HG02884 (cell line): ENCODE results near the gene NPIPA3.
A peak's percentile ranks its signal among the peaks of the same experiment; 100 is the strongest.
"Not testable (repeated sequence)": the region's sequence is repeated elsewhere in the genome, so short reads cannot be mapped to it uniquely, and the experiment has no call there.

Experiments used
- ATAC-seq: cut with Tn5 transposase; IDR thresholded peaks from one replicate; pipeline ENCODE4 v1.9.1; 2021; ENCODE audit warnings: mild to moderate bottlenecking, moderate library complexity; ENCODE audit not compliant: unreplicated experiment

Gene NPIPA3

DNA sequence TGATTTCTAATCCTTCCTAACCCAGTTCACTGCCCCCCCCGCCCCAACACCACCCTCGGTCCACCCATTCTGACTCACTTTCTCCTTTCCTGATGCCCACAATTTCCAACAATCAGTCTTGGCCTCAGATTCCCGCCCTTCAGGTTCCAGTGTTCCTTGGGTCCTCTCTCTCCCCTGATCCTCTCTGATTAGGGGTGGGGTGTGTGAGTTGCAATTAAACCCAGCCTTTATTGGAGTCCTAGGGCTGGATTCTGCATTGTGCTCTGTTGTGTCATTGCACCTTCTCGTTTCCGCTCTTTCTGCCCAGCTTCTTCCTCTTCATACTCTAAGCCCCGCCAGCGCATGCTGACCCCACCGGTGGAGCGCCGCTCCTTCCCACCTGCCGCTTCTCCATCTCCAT is 38.6 kb downstream of the NPIPA3 start:
- not testable (repeated sequence) for ATAC-seq

DNA sequence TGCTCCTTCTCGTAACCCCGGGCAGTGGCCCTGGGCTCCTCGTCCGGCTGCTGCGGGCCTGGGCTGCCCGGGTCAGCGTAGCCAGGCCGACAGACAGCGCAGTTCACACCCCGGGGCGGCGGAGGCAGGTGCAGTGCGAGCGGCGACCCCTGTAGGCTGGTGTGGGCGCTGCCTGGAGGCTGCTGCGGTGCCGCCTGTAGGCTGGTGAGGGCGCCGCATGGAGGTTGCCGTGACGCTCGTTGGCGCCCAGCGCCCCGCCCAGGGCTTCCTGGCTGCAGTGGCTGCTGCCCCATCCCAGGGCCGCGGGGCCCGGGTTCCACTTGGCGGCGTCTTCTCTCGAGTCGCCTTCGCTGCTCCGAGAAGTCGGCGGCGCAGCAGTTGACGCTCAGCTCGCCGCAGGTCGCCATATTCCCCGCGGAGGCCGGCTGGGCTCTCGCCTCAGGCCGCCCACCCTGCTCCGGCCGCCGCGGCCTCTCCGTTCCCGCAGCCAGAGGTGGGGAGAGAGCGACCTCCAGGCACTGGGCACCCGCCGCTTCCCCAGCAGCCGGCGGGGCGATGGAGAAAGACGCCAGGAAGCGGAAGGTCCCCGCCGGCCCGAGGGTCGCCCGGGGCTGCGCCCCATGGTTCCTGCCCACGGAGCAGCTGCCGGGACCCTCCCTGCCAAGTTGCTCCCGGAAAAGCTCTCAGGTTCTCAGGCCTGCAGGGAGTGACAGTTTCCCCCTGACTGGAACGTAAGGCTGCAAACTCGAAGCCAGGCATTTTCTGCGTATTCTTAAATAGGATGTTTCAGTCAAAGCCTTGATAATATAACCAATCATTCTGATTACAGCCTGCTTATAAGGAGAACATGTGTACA is 39.3 kb downstream of the NPIPA3 start, which contains the start of gene NPIPA2:
NPIPA2 (plus strand) TSS at position 261 of the 856 bp plus-strand sequence. CDS start 5,533 bp downstream, outside the sequence.
- peak; percentile 98 for ATAC-seq

DNA sequence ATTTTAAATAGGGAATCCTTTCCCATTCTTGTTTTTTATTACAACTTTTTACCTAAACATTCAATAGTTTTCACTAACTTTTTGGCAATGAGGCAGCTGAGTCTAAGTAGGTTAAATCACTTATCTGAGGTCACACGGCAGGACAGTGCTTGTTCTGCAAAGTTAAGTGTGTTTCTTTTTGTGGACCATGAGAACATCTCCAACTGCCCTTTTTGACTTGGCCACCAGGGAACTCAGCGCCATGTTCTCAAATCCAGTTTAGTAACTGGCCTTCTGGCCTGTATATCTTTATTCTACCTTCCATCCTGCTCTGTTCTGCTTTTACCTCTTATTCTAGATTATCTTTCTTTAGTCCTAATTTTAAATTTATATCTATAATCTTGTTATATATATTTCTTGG is 70.4 kb downstream of the NPIPA3 start:
- not testable (repeated sequence) for ATAC-seq

DNA sequence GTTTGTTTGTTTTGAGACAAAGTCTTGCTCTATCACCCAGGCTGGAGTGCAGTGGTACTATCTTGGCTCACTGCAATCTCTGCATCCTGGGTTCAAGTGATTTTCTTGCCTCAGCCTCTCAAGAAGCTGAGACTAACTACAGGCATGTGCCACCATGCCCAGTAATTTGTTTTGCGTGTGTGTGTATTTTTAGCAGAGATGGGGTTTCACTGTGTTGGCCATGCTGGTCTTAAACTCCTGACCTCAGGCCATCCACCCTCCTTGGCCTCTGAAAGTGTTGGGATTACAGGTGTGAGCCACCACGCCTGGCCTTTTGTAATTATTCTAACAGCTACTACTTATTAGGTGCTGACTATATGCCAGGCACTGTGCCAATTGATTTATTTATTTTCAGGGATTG is 72.4 kb downstream of the NPIPA3 start:
- not testable (repeated sequence) for ATAC-seq
